ENCODE data around the gene SMTN. TPM values are rescaled to one million over a fixed set of nuclear protein-coding genes. Genes with fewer than 3 reads are reported as not detected.

Gene SMTN
- total RNA-seq, 4 donors from 2014 or later: 171 to 341 (median 219) TPM

- DNase-seq: peak; percentile 54
- in situ Hi-C loops (cut with MboI; ENCODE audit: low pct_ligation_motif_present in 1 of 4, low pct_unique_long_range_greater_than_20kb in 1 of 4, low sequenced_read_pairs in 3 of 4) (no loop called here), intact Hi-C loops (cut with DNase I; ENCODE audit: low total_unique reads) (no loop called here)
- Histone ChIP-seq H3K4me3 (peak overlapping the region; percentile 6 to 40 (median 8)), H3K27ac (peak overlapping the region; percentile 73 to 97 (median 96)), H3K27me3 (no peaks in the 10 kb centered on the region), H3K4me1 (peaks cover 6 to 37% (median 13%) of the 10 kb centered on the region in 4 donors), H3K9me3 (no peaks in the 10 kb centered on the region), H3K36me3 (peaks cover 0 to 4% (median 0%) of the 10 kb centered on the region in 4 donors)
- WGBS, 2 donors (ENCODE audit: low coverage in 1 of 2): 85 to 100% methylated on average over 1 to 15 of the region's 15 CpGs
- TF ChIP-seq POLR2AphosphoS5 (IDR thresholded peaks at IDR 0.05) (peak; percentile 56 to 71 (median 64)), EP300 (IDR thresholded peaks at IDR 0.05; ENCODE audit: low read depth) (peak; percentile 55), POLR2A (IDR thresholded peaks at IDR 0.05) (no peak), CTCF (IDR thresholded peaks at IDR 0.05) (no peak)
Observed at GRCh38 chr22:31090217-31091085, 9.3 kb downstream of the SMTN start.

- peak; percentile 41 for TF ChIP-seq POLR2A (IDR thresholded peaks at IDR 0.05)
- TF ChIP-seq CTCF (IDR thresholded peaks at IDR 0.05): no peak
- peak; percentile 57 to 87 (median 79) for TF ChIP-seq POLR2AphosphoS5 (IDR thresholded peaks at IDR 0.05)
- no peak for TF ChIP-seq EP300 (IDR thresholded peaks at IDR 0.05; ENCODE audit: low read depth)
- Histone ChIP-seq H3K36me3 (peaks cover 0 to 11% (median 2%) of the 10 kb centered on the region in 4 donors), H3K4me1 (peaks cover 0 to 29% (median 4%) of the 10 kb centered on the region in 4 donors), H3K9me3 (no peaks in the 10 kb centered on the region), H3K27ac (peak overlapping the region; percentile 73 to 97 (median 96)), H3K27me3 (no peaks in the 10 kb centered on the region), H3K4me3 (peak overlapping the region; percentile 24 to 40 (median 35))
- in situ Hi-C loops (cut with MboI; ENCODE audit: low pct_ligation_motif_present in 1 of 4, low pct_unique_long_range_greater_than_20kb in 1 of 4, low sequenced_read_pairs in 3 of 4) (no loop called here), intact Hi-C loops (cut with DNase I; ENCODE audit: low total_unique reads) (no loop called here)
- DNase-seq: peak; percentile 62
- WGBS, 2 donors (ENCODE audit: low coverage in 1 of 2): 81 to 90% methylated on average over 4 to 25 of the region's 29 CpGs
Observed at GRCh38 chr22:31091106-31091975, 10.2 kb downstream of the SMTN start.

- TF ChIP-seq EP300 (IDR thresholded peaks at IDR 0.05; ENCODE audit: low read depth) (no peak), POLR2A (IDR thresholded peaks at IDR 0.05) (no peak), CTCF (IDR thresholded peaks at IDR 0.05) (no peak), POLR2AphosphoS5 (IDR thresholded peaks at IDR 0.05) (no peak)
- Histone ChIP-seq H3K4me3 (peak overlapping the region; percentile 24 to 40 (median 35)), H3K36me3 (peaks cover 0 to 20% (median 2%) of the 10 kb centered on the region in 4 donors), H3K9me3 (no peaks in the 10 kb centered on the region), H3K4me1 (peaks cover 0 to 24% (median 4%) of the 10 kb centered on the region in 4 donors), H3K27ac (peak overlapping the region; percentile 73 to 97 (median 96)), H3K27me3 (no peaks in the 10 kb centered on the region)
- intact Hi-C loops (cut with DNase I; ENCODE audit: low total_unique reads) (loop anchor here (1.0 kb wide), 1 partner anchor 12 kb away; no protein-coding TSS in a partner anchor), in situ Hi-C loops (cut with MboI; ENCODE audit: low pct_ligation_motif_present in 1 of 4, low pct_unique_long_range_greater_than_20kb in 1 of 4, low sequenced_read_pairs in 3 of 4) (no loop called here)
- 60 to 82% methylated on average over 1 to 8 of the region's 9 CpGs for WGBS, 2 donors (ENCODE audit: low coverage in 1 of 2)
- DNase-seq: no peak
Observed at GRCh38 chr22:31092161-31092560, 11.0 kb downstream of the SMTN start.
